CD4-positive, alpha-beta memory T cell (primary cell): ENCODE data around the gene CHST14. TPM values are rescaled to one million over a fixed set of nuclear protein-coding genes. Genes with fewer than 3 reads are reported as not detected.
A peak's percentile ranks its signal among the peaks of the same experiment; 100 is the strongest.
"Not testable (repeated sequence)": the region's sequence is repeated elsewhere in the genome, so short reads cannot be mapped to it uniquely, and the experiment has no call there.

Experiments used
- CTCF ChIA-PET: fragments of 350-600 bp; sonication (Branson Sonifier 250); formaldehyde crosslinking; loops from one replicate; lab custom pipeline; 2021; ENCODE audit warnings: inconsistent platforms; ENCODE audit not compliant: partially characterized antibody; lab: Charles Lee
- POLR2A ChIA-PET: fragments of 350-600 bp; sonication (Branson Sonifier 250); formaldehyde crosslinking; loops from one replicate; lab custom pipeline; 2021; ENCODE audit not compliant: partially characterized antibody; lab: Charles Lee
- DNase-seq, 5 donors: peaks; one replicate each; pipeline versions ENCODE4 v3.0.0 to v3.0.0-alpha.2; 2020 to 2022; ENCODE audit warnings: mixed read lengths in 1 of 5
- H3K27ac ChIP-seq: one replicate; pipeline ENCODE4 v1.7.0; 2013; ENCODE audit warnings: low read depth, low read length
- H3K27me3 ChIP-seq: 2 replicates; pipeline ENCODE4 v1.7.0; 2013; ENCODE audit warnings: mild to moderate bottlenecking, low read length, moderate library complexity; ENCODE audit not compliant: insufficient read depth
- H3K36me3 ChIP-seq: 2 replicates; pipeline ENCODE4 v1.7.0; 2013; ENCODE audit warnings: mild to moderate bottlenecking, low read length, moderate library complexity; ENCODE audit not compliant: insufficient read depth
- H3K4me1 ChIP-seq: 2 replicates; pipeline ENCODE4 v1.7.0; 2013; ENCODE audit warnings: mild to moderate bottlenecking, low read length, moderate library complexity; ENCODE audit not compliant: insufficient read depth
- H3K4me3 ChIP-seq, 2 donors: one replicate each; pipeline ENCODE4 v1.7.0; 2013; ENCODE audit warnings: low read length in 2 of 2, mild to moderate bottlenecking in 1 of 2
- H3K9me3 ChIP-seq, 2 donors: one replicate each; pipeline ENCODE4 v1.7.0; 2013; ENCODE audit warnings: low read length in 2 of 2, control low read depth in 1 of 2; ENCODE audit not compliant: control insufficient read depth in 1 of 2
- H3K27ac Mint-ChIP-seq, 7 donors: one replicate each; pipeline ENCODE4 v1.8.0; 2020 to 2021; ENCODE audit warnings: mixed read lengths in 7 of 7, mild to moderate bottlenecking in 6 of 7, inconsistent platforms in 3 of 7, moderate library complexity in 3 of 7
- H3K27me3 Mint-ChIP-seq, 2 donors: one replicate each; pipeline ENCODE4 v1.8.0; 2020 to 2021; ENCODE audit warnings: mixed read lengths in 2 of 2
- H3K36me3 Mint-ChIP-seq, 2 donors: one replicate each; pipeline ENCODE4 v1.8.0; 2020 to 2021; ENCODE audit warnings: mixed read lengths in 2 of 2, inconsistent platforms in 1 of 2, mild to moderate bottlenecking in 1 of 2
- H3K4me1 Mint-ChIP-seq, 4 donors: one replicate each; pipeline ENCODE4 v1.8.0; 2020 to 2021; ENCODE audit warnings: mixed read lengths in 4 of 4, mild to moderate bottlenecking in 1 of 4
- H3K4me3 Mint-ChIP-seq, 8 donors: one replicate each; pipeline ENCODE4 v1.8.0; 2020 to 2021; ENCODE audit warnings: mixed read lengths in 8 of 8, mild to moderate bottlenecking in 7 of 8, moderate library complexity in 6 of 8, inconsistent platforms in 3 of 8
- H3K9me3 Mint-ChIP-seq, 8 donors: one replicate each; pipeline ENCODE4 v1.8.0; 2020 to 2021; ENCODE audit warnings: mixed read lengths in 8 of 8, mild to moderate bottlenecking in 5 of 8, inconsistent platforms in 3 of 8, moderate library complexity in 1 of 8
- intact Hi-C: fragments of 100-400 bp; cut with micrococcal nuclease; formaldehyde crosslinking; loops from one replicate; pipeline ENCODE4 v1.15.1; 2023
- polyA plus RNA-seq, 2 donors: library from polyadenylated mRNA; unstranded; fragments of 300-500 nt; fragmentation: Illumina TruSeq; gene quantifications; one replicate each; pipeline ENCODE4 v1.2.3, GENCODE V29; 2021
- total RNA-seq, 2 experiments: library from RNA; stranded (reverse); gene quantifications; one replicate each; pipeline ENCODE4 v1.2.3, GENCODE V29; 2021

Gene CHST14
- total and polyA plus RNA-seq, 4 experiments from 2014 or later, result 0.64 to 10.5 (median 5.3) TPM

- H3K27ac ChIP-seq, result no peak overlapping the region
- Mint-ChIP-seq H3K27me3 (no peaks in the 10 kb centered on the region), H3K9me3 (no peaks in the 10 kb centered on the region), H3K27ac (peak overlapping the region; percentile 59 to 93 (median 88)), H3K36me3 (no peaks in the 10 kb centered on the region), H3K4me3 (peak overlapping the region; percentile 58 to 89 (median 84)), H3K4me1 (peaks cover 66 to 95% (median 79%) of the 10 kb centered on the region in 4 donors)
- H3K4me1 ChIP-seq, result peaks cover 81% of the 10 kb centered on the region
- intact Hi-C loops, result no loop called here
- no peaks in the 10 kb centered on the region for H3K9me3 ChIP-seq
- no peaks in the 10 kb centered on the region for H3K27me3 ChIP-seq
- no peak overlapping the region for H3K4me3 ChIP-seq
- POLR2A ChIA-PET, result interaction anchor here (0.9 to 6.4 kb wide), 3 partner anchors 8 to 16 kb away, joined by 4 to 94 read pairs (median 21); partner anchors contain the start of gene BAHD1
- H3K36me3 ChIP-seq, result no peaks in the 10 kb centered on the region
- DNase-seq, result no peak
- CTCF ChIA-PET, result interaction anchor here (1.1 to 1.3 kb wide), 4 partner anchors 8 to 28 kb away, joined by 3 to 4 read pairs (median 3); no protein-coding TSS in a partner anchor
These were observed 18.3 kb upstream of the CHST14 start for GRCh38 chr15:40452296-40453090.

- Mint-ChIP-seq H3K4me3 (peak overlapping the region; percentile 67 to 89 (median 84)), H3K4me1 (peaks cover 61 to 87% (median 71%) of the 10 kb centered on the region in 4 donors), H3K27ac (peak overlapping the region; percentile 59 to 93 (median 88))
- H3K27ac ChIP-seq, result peak overlapping the region; percentile 50
- H3K4me3 ChIP-seq, result peak overlapping the region in 1 of 2 donors; percentile 24
- DNase-seq, result peak in 4 of 5 donors; percentile 38 to 51 (median 46)
- peaks cover 85% of the 10 kb centered on the region for H3K4me1 ChIP-seq
- CTCF ChIA-PET, result interaction anchor here (1.3 to 1.6 kb wide), 3 partner anchors 9 to 52 kb away, joined by 4 to 7 read pairs (median 6); no protein-coding TSS in a partner anchor
- H3K9me3 Mint-ChIP-seq, H3K27me3 Mint-ChIP-seq, H3K9me3 ChIP-seq, H3K36me3 ChIP-seq, H3K27me3 ChIP-seq, H3K36me3 Mint-ChIP-seq: not testable (repeated sequence)
- POLR2A ChIA-PET, result interaction anchor here (0.7 to 6.4 kb wide), 4 partner anchors 10 to 19 kb away, joined by 3 to 94 read pairs (median 12); partner anchors contain the start of gene BAHD1
- intact Hi-C loops, result loop anchor here (2.0 kb wide), 1 partner anchor 17 kb away; the partner anchor contains the start of gene CHST14
These were observed 16.8 kb upstream of the CHST14 start for GRCh38 chr15:40453941-40454340.

GRCh38 chr15:40454904-40455391 lies 15.8 kb upstream of the CHST14 start:
- peaks cover 76% of the 10 kb centered on the region for H3K4me1 ChIP-seq
- CTCF ChIA-PET, result interaction anchor here (1.3 to 1.6 kb wide), 3 partner anchors 8 to 53 kb away, joined by 4 to 7 read pairs (median 6); no protein-coding TSS in a partner anchor
- peak overlapping the region in 7 of 8 donors; percentile 21 to 89 (median 67) for H3K4me3 Mint-ChIP-seq
- intact Hi-C loops, result loop anchor here (2.0 kb wide), 1 partner anchor 16 kb away; the partner anchor contains the start of gene CHST14
- no peak overlapping the region for H3K4me3 ChIP-seq
- POLR2A ChIA-PET, result interaction anchor here (1.0 to 6.4 kb wide), 3 partner anchors 9 to 14 kb away, joined by 3 to 94 read pairs (median 4); partner anchors contain the start of gene BAHD1
- H3K27me3 ChIP-seq, result no peaks in the 10 kb centered on the region
- peaks cover 0 to 5% of the 10 kb centered on the region in 2 donors for H3K36me3 Mint-ChIP-seq
- no peak for DNase-seq
- H3K27ac Mint-ChIP-seq, result peak overlapping the region; percentile 43 to 88 (median 80)
- H3K9me3 ChIP-seq, result no peaks in the 10 kb centered on the region
- no peaks in the 10 kb centered on the region for H3K9me3 Mint-ChIP-seq
- H3K36me3 ChIP-seq, result peaks cover 11% of the 10 kb centered on the region
- H3K27me3 Mint-ChIP-seq, result no peaks in the 10 kb centered on the region
- H3K4me1 Mint-ChIP-seq, result peaks cover 55 to 78% (median 64%) of the 10 kb centered on the region in 4 donors
- peak overlapping the region; percentile 50 for H3K27ac ChIP-seq

DNA sequence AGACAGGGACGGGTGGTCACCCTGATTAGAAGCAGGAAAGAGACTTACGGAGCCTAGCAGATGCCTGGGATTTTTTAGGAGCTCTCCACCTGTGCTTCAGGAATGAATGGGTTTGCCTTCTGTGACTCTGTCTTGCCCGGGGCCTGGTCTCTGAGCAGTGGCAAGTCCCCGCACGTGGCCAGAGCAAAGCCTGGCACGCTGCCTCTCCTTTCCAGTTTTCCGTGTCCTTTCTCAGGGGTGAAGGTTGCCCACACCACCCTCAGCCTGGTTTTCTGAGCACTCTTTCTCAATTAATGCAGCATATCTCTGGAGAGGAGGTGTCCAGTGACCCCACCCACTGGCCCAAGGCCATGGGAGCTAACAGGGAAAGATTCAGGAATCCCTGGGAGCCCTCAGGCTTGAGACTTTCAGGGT lies 14.5 kb upstream of the CHST14 start:
- Mint-ChIP-seq H3K36me3 (peaks cover 0 to 15% of the 10 kb centered on the region in 2 donors), H3K4me1 (peaks cover 44 to 73% (median 53%) of the 10 kb centered on the region in 4 donors), H3K9me3 (no peaks in the 10 kb centered on the region), H3K4me3 (peak overlapping the region in 4 of 8 donors; percentile 17 to 56 (median 42)), H3K27ac (peak overlapping the region in 6 of 7 donors; percentile 54 to 83 (median 74)), H3K27me3 (no peaks in the 10 kb centered on the region)
- CTCF ChIA-PET, result interaction anchor here (0.7 kb wide), 1 partner anchor 51 kb away, joined by 3 read pairs; no protein-coding TSS in a partner anchor
- no peak for DNase-seq
- peaks cover 14% of the 10 kb centered on the region for H3K36me3 ChIP-seq
- H3K27ac ChIP-seq, result no peak overlapping the region
- H3K27me3 ChIP-seq, result no peaks in the 10 kb centered on the region
- H3K9me3 ChIP-seq, result no peaks in the 10 kb centered on the region
- H3K4me3 ChIP-seq, result no peak overlapping the region
- H3K4me1 ChIP-seq, result peaks cover 62% of the 10 kb centered on the region
- intact Hi-C loops, result no loop called here
- POLR2A ChIA-PET, result interaction anchor here (1.1 to 1.2 kb wide), 2 partner anchors 13 to 15 kb away, joined by 3 to 4 read pairs; partner anchors contain the start of gene BAHD1

GRCh38 chr15:40456738-40457137 lies 14.0 kb upstream of the CHST14 start:
- ChIA-PET CTCF (interaction anchor here (0.6 to 1.4 kb wide), 3 partner anchors 13 to 815 kb away, joined by 3 to 6 read pairs (median 3); no protein-coding TSS in a partner anchor), POLR2A (interaction anchor here (1.1 to 1.2 kb wide), 2 partner anchors 13 to 16 kb away, joined by 3 to 4 read pairs; partner anchors contain the start of gene BAHD1)
- Mint-ChIP-seq H3K4me3 (peak overlapping the region in 3 of 8 donors; percentile 4 to 52 (median 33)), H3K36me3 (peaks cover 0 to 17% of the 10 kb centered on the region in 2 donors), H3K27me3 (no peaks in the 10 kb centered on the region), H3K9me3 (no peaks in the 10 kb centered on the region), H3K4me1 (peaks cover 40 to 69% (median 49%) of the 10 kb centered on the region in 4 donors), H3K27ac (peak overlapping the region in 6 of 7 donors; percentile 54 to 83 (median 74))
- H3K4me1 ChIP-seq, result peaks cover 58% of the 10 kb centered on the region
- H3K9me3 ChIP-seq, result no peaks in the 10 kb centered on the region
- no peak overlapping the region for H3K27ac ChIP-seq
- no peak for DNase-seq
- intact Hi-C loops, result no loop called here
- H3K4me3 ChIP-seq, result no peak overlapping the region
- peaks cover 15% of the 10 kb centered on the region for H3K36me3 ChIP-seq
- no peaks in the 10 kb centered on the region for H3K27me3 ChIP-seq

DNA sequence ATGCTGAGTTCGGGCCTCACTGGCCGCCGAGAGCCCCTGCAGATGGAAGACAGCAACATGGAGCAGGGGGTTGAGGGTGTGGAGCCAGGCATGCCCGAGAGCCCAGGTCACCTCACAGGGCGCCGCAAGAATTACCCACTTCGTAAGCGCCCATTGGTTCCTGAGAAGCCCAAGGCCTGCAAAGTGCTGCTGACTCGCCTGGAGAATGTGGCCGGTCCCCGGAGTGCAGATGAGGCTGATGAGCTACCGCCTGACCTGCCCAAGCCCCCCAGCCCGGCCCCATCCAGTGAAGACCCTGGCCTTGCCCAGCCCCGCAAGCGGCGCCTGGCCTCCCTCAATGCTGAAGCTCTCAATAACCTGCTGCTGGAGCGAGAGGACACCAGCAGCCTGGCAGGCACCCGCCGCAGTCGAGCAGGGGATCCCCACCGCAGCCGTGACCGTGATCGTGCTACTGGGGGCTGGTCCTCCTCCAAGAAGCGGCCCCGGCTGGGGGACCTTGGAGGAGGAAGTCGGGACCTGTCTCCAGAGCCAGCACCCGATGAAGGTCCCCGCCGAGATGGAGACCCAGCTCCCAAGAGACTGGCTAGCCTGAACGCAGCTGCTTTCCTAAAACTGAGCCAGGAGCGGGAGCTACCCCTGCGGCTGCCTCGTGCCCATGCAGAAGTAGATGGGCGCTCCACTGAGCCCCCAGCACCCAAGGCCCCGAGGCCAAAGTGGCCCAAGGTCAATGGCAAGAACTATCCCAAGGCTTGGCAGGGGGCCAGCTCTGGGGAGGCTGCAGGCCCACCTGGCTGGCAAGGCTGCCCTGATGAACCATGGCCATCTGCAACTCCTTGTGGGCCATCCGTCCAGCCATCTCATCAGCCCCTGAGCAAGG lies 12.1 kb upstream of the CHST14 start:
- H3K27ac ChIP-seq, result no peak overlapping the region
- ChIA-PET POLR2A (no interaction called here), CTCF (no interaction called here)
- H3K27ac Mint-ChIP-seq, result peak overlapping the region in 2 of 7 donors; percentile 57 to 62
- peaks cover 4 to 25% of the 10 kb centered on the region in 2 donors for H3K36me3 Mint-ChIP-seq
- no peaks in the 10 kb centered on the region for H3K27me3 Mint-ChIP-seq
- peaks cover 23% of the 10 kb centered on the region for H3K36me3 ChIP-seq
- no peak overlapping the region for H3K4me3 ChIP-seq
- H3K4me1 Mint-ChIP-seq, result peaks cover 20 to 49% (median 29%) of the 10 kb centered on the region in 4 donors
- no peaks in the 10 kb centered on the region for H3K9me3 ChIP-seq
- peaks cover 38% of the 10 kb centered on the region for H3K4me1 ChIP-seq
- no peak for DNase-seq
- intact Hi-C loops, result no loop called here
- no peaks in the 10 kb centered on the region for H3K9me3 Mint-ChIP-seq
- no peak overlapping the region for H3K4me3 Mint-ChIP-seq
- H3K27me3 ChIP-seq, result no peaks in the 10 kb centered on the region
